Retinal pigment epithelial cell (primary cell): ENCODE data around the gene TBPL2.

Experiments used
- DNase-seq: peaks from one replicate; pipeline ENCODE4 v3.0.0-alpha.2; 2010; ENCODE audit warnings: low read depth
- H3K4me3 ChIP-seq: 2 replicates; pipeline ENCODE4 v1.5.1; 2011; ENCODE audit warnings: mild to moderate bottlenecking, low read length, control low read depth, moderate library complexity
- CTCF ChIP-seq: conservative IDR thresholded peaks from 2 replicates; pipeline ENCODE4 v1.5.1; 2011; ENCODE audit warnings: low read depth, low read length, control low read depth, inconsistent platforms

TBPL2 gene

GRCh38 chr14:55450987-55451386 lies 10.6 kb upstream of the TBPL2 start:
- H3K4me3 ChIP-seq: no peak overlapping the region
- DNase-seq: no peak
- TF ChIP-seq CTCF: no peak

GRCh38 chr14:55450539-55450938 lies 10.1 kb upstream of the TBPL2 start:
- no peak for TF ChIP-seq CTCF
- no peak overlapping the region for H3K4me3 ChIP-seq
- DNase-seq: peak; percentile 40

GRCh38 chr14:55450124-55450523 lies 9.7 kb upstream of the TBPL2 start:
- TF ChIP-seq CTCF: no peak
- no peak for DNase-seq
- no peak overlapping the region for H3K4me3 ChIP-seq

GRCh38 chr14:55449116-55449515 lies 8.7 kb upstream of the TBPL2 start:
- no peak for TF ChIP-seq CTCF
- H3K4me3 ChIP-seq: no peak overlapping the region
- DNase-seq: no peak

- peak; percentile 1 for TF ChIP-seq CTCF
- no peak overlapping the region for H3K4me3 ChIP-seq
- DNase-seq: peak; percentile 97
These were observed 7.8 kb upstream of the TBPL2 start for GRCh38 chr14:55448141-55448614.

- no peak for DNase-seq
- TF ChIP-seq CTCF: no peak
- no peak overlapping the region for H3K4me3 ChIP-seq
These were observed 6.4 kb upstream of the TBPL2 start for GRCh38 chr14:55446833-55447232.

- peak; percentile 72 for TF ChIP-seq CTCF
- no peak overlapping the region for H3K4me3 ChIP-seq
- no peak for DNase-seq
These were observed 5.8 kb upstream of the TBPL2 start for GRCh38 chr14:55446127-55446736.
